HepG2 (cell line): ENCODE measurements around the gene GNA12. TPM values are rescaled to one million over a fixed set of nuclear protein-coding genes. Genes with fewer than 3 reads are reported as not detected.

ENCODE experiments used
- DRAP1 ChIP-seq: IDR thresholded peaks from 2 replicates; pipeline ENCODE4 v1.6.1; 2016; ENCODE audit warnings: missing genetic modification reagents, missing compliant biosample characterization
- HNF4A ChIP-seq: sonication (generic); formaldehyde crosslinking; IDR thresholded peaks from 2 replicates; pipeline ENCODE4 v1.4.0; 2020; ENCODE audit warnings: missing genetic modification reagents
- MBD4 ChIP-seq: IDR thresholded peaks from 2 replicates; pipeline ENCODE4 v1.6.1; 2012; ENCODE audit warnings: low read length, inconsistent platforms, borderline replicate concordance
- MLX ChIP-seq: IDR thresholded peaks from 2 replicates; pipeline ENCODE4 v1.6.1; 2016
- NFKBIZ ChIP-seq: IDR thresholded peaks from 2 replicates; pipeline ENCODE4 v1.6.1; 2018; ENCODE audit warnings: missing genetic modification reagents, missing compliant biosample characterization
- POLR2A ChIP-seq, 2 experiments: IDR thresholded peaks; 2 replicates each; pipeline ENCODE4 v1.6.1; 2011; ENCODE audit warnings: low read depth in 2 of 2, low read length in 2 of 2, mild to moderate bottlenecking in 1 of 2, moderate library complexity in 1 of 2; ENCODE audit not compliant: insufficient read depth in 1 of 2
- REPIN1 ChIP-seq: sonication (generic); formaldehyde crosslinking; IDR thresholded peaks from 2 replicates; pipeline ENCODE4 v1.8.0; 2022; ENCODE audit warnings: missing genetic modification reagents, low read depth, mild to moderate bottlenecking, borderline replicate concordance
- SOX13 ChIP-seq, 3 experiments: fragments of 450-650 bp in 1 of 3; sonication (generic) in 1 of 3; formaldehyde crosslinking in 1 of 3; IDR thresholded peaks in 2 of 3; conservative IDR thresholded peaks in 1 of 3; 2 replicates each; pipeline versions ENCODE4 v1.5.0 to v1.6.1; 2016 to 2020; ENCODE audit warnings: antibody characterized with exemption in 1 of 3, mild to moderate bottlenecking in 1 of 3, missing compliant biosample characterization in 1 of 3, missing genetic modification reagents in 1 of 3, moderate library complexity in 1 of 3
- TAF1 ChIP-seq: sonication (generic); formaldehyde crosslinking; IDR thresholded peaks from 2 replicates; pipeline ENCODE4 v1.4.0; 2020; ENCODE audit warnings: missing genetic modification reagents
- TCF7 ChIP-seq: sonication (generic); IDR thresholded peaks from 2 replicates; pipeline ENCODE4 v1.6.1; 2016; ENCODE audit warnings: antibody characterized with exemption, low read depth
- ZNF274 ChIP-seq: sonication (generic); formaldehyde crosslinking; IDR thresholded peaks from 2 replicates; pipeline ENCODE4 v1.5.1; 2020; ENCODE audit warnings: mild to moderate bottlenecking, missing genetic modification reagents
- ZNF276 ChIP-seq: sonication (generic); formaldehyde crosslinking; IDR thresholded peaks from 2 replicates; pipeline ENCODE4 v1.4.0; 2020; ENCODE audit warnings: mild to moderate bottlenecking, low read depth, missing genetic modification reagents
- ZNF407 ChIP-seq: sonication (generic); formaldehyde crosslinking; IDR thresholded peaks from one replicate; pipeline ENCODE4 v1.5.1; 2020; ENCODE audit warnings: mild to moderate bottlenecking, missing genetic modification reagents; ENCODE audit errors: not compliant biosample characterization
- ZNF460 ChIP-seq: sonication (generic); formaldehyde crosslinking; IDR thresholded peaks from 2 replicates; pipeline ENCODE4 v1.5.1; 2020; ENCODE audit warnings: missing genetic modification reagents, mild to moderate bottlenecking, borderline replicate concordance
- ZNF674 ChIP-seq: sonication (generic); formaldehyde crosslinking; IDR thresholded peaks from 2 replicates; pipeline ENCODE4 v1.5.0; 2020; ENCODE audit warnings: low read depth, mild to moderate bottlenecking, missing genetic modification reagents
- polyA plus RNA-seq, 8 experiments: library from polyadenylated mRNA; depleted of rRNA in 3 of 8; stranded (reverse) in 7 of 8; unstranded in 1 of 8; fragments of >200 nt; fragmentation: Illumina TruSeq in 4 of 8; extraction: Trizol in 4 of 8; gene quantifications; 2 replicates each; pipeline versions ENCODE4 v1.2.1 to v1.2.3, GENCODE V29; 2011 to 2016; ENCODE audit warnings: low read depth in 4 of 8, missing spikeins in 1 of 8, mixed read lengths in 1 of 8; ENCODE audit not compliant: insufficient read depth in 1 of 8
- total RNA-seq, 5 experiments: library from RNA; depleted of rRNA; stranded (reverse); fragments of >200 nt; fragmentation: Illumina TruSeq; extraction: Trizol; gene quantifications; 2 replicates each; pipeline ENCODE4 v1.2.3, GENCODE V29; 2016; ENCODE audit warnings: low read depth in 1 of 5

The GNA12 gene
- total and polyA plus RNA-seq, 2 of the 13 experiments (the other 11 are each of a cell fraction or from before 2014, with no cell fraction given) = 16.2 to 50.9 TPM

- TF ChIP-seq ZNF407 (CRISPR knock-in tag) (no peak), ZNF274 (CRISPR knock-in tag) (no peak), HNF4A (peak; percentile 27; the same call in 1 of the 2 replicates), ZNF674 (CRISPR knock-in tag) (no peak), NFKBIZ (CRISPR knock-in tag) (no peak), TAF1 (CRISPR knock-in tag) (no peak), TCF7 (0 out of 2 replicates have a peak, but pooled peaks have one; percentile 24), REPIN1 (CRISPR knock-in tag) (0 out of 2 replicates have a peak, but pooled peaks have one; percentile 24), ZNF460 (CRISPR knock-in tag) (no peak), POLR2A (IDR thresholded peaks at IDR 0.05; ENCODE audit: insufficient read depth in 1 of 2, low read depth in 2 of 2, low read length in 2 of 2) (no peak), MBD4 (no peak), ZNF276 (CRISPR knock-in tag) (no peak), SOX13 (IDR thresholded peaks at IDR 0.05) (no peak), SOX13 (CRISPR knock-in tag; conservative IDR thresholded peaks at IDR 0.05 in 1 of 2, IDR thresholded peaks at IDR 0.05 in 1 of 2) (0 out of 4 replicates have a peak, but pooled peaks of 1 of the 2 experiments have one; percentile 9), DRAP1 (CRISPR knock-in tag) (no peak), MLX (CRISPR knock-in tag) (no peak)
Measured at GRCh38 chr7:2830609-2831376, 13.3 kb downstream of the GNA12 start (continued).
